GM12891 (cell line): ENCODE measurements around the gene COL6A2.

Experiments used
- PAX5 ChIP-seq: IDR thresholded peaks from 2 replicates; pipeline ENCODE4 v1.6.1; 2011; ENCODE audit warnings: low read length, moderate library complexity, mild to moderate bottlenecking; ENCODE audit not compliant: insufficient read depth, severe bottlenecking
- POLR2A ChIP-seq: IDR thresholded peaks from 2 replicates; pipeline ENCODE4 v1.6.1; 2011; ENCODE audit warnings: low read depth, low read length, control low read depth
- POLR2AphosphoS5 ChIP-seq: IDR thresholded peaks from 2 replicates; pipeline ENCODE4 v1.6.1; 2011; ENCODE audit warnings: low read depth, low read length, control low read depth
- POU2F2 ChIP-seq: IDR thresholded peaks from 2 replicates; pipeline ENCODE4 v1.6.1; 2011; ENCODE audit warnings: low read depth, mild to moderate bottlenecking, control low read depth, low read length, moderate library complexity
- SPI1 ChIP-seq: IDR thresholded peaks from 2 replicates; pipeline ENCODE4 v1.6.1; 2011; ENCODE audit warnings: low read depth, low read length, control low read depth
- TAF1 ChIP-seq: IDR thresholded peaks from 2 replicates; pipeline ENCODE4 v1.6.1; 2011; ENCODE audit warnings: low read depth, low read length, control low read depth

- no peak for TF ChIP-seq POLR2A
- TF ChIP-seq POLR2AphosphoS5: no peak
- TF ChIP-seq TAF1: no peak
- TF ChIP-seq POU2F2: no peak
- no peak for TF ChIP-seq PAX5
- TF ChIP-seq SPI1: no peak
These were observed 27.3 kb downstream of the COL6A2 start for GRCh38 chr21:46124926-46125845.
